Activated CD4-positive, alpha-beta T cell treated with anti-CD3 and anti-CD28 coated beads, Interleukin-2, amount 10 ng/mL, durations not matched to agents 24 days and 14 days (primary cell): Measurements from ENCODE around the gene REEP1. TPM values are rescaled to one million over a fixed set of nuclear protein-coding genes. Genes with fewer than 3 reads are reported as not detected.
"Not testable (repeated sequence)": the region's sequence is repeated elsewhere in the genome, so short reads cannot be mapped to it uniquely, and the experiment has no call there.

ENCODE experiments used
- DNase-seq: peaks from one replicate; pipeline ENCODE4 v3.0.0; 2022
- H3K27ac Mint-ChIP-seq: one replicate; pipeline ENCODE4 v1.8.0; 2022; ENCODE audit warnings: mild to moderate bottlenecking, mixed read lengths
- H3K27me3 Mint-ChIP-seq: one replicate; pipeline ENCODE4 v1.8.0; 2022; ENCODE audit warnings: mixed read lengths
- H3K36me3 Mint-ChIP-seq: one replicate; pipeline ENCODE4 v1.8.0; 2022; ENCODE audit warnings: low read depth, mild to moderate bottlenecking, mixed read lengths
- H3K4me1 Mint-ChIP-seq: one replicate; pipeline ENCODE4 v1.8.0; 2021; ENCODE audit warnings: mixed read lengths
- H3K4me3 Mint-ChIP-seq: one replicate; pipeline ENCODE4 v1.8.0; 2022; ENCODE audit warnings: mild to moderate bottlenecking, moderate library complexity, mixed read lengths
- H3K9me3 Mint-ChIP-seq: one replicate; pipeline ENCODE4 v1.8.0; 2021; ENCODE audit warnings: mixed read lengths
- intact Hi-C: fragments of 100-400 bp; cut with micrococcal nuclease; formaldehyde crosslinking; loops from one replicate; pipeline ENCODE4 v1.15.1; 2023
- total RNA-seq: library from RNA; stranded (reverse); gene quantifications from 2 replicates; pipeline ENCODE4 v1.2.3, GENCODE V29; 2022

The REEP1 gene
- total RNA-seq, 1 donor from 2014 or later, result 0.44 TPM

- intact Hi-C loops, result no loop called here
- H3K27me3 Mint-ChIP-seq, result peaks cover 11% of the 10 kb centered on the region
- no peaks in the 10 kb centered on the region for H3K4me1 Mint-ChIP-seq
These were observed 87.6 kb downstream of the REEP1 start for GRCh38 chr2:86249579-86250391.

GRCh38 chr2:86249176-86249575 is 88.2 kb downstream of the REEP1 start:
- H3K4me1 Mint-ChIP-seq, result no peaks in the 10 kb centered on the region
- H3K9me3 Mint-ChIP-seq, result no peaks in the 10 kb centered on the region
- DNase-seq, result no peak
- intact Hi-C loops, result no loop called here
- H3K27ac Mint-ChIP-seq, result no peak overlapping the region
- H3K36me3 Mint-ChIP-seq, result no peaks in the 10 kb centered on the region
- no peak overlapping the region for H3K4me3 Mint-ChIP-seq
- H3K27me3 Mint-ChIP-seq, result peaks cover 11% of the 10 kb centered on the region

More at GRCh38 chr2:86249579-86250391, 87.6 kb downstream of the REEP1 start:
- no peak overlapping the region for H3K4me3 Mint-ChIP-seq
- no peak overlapping the region for H3K27ac Mint-ChIP-seq
- H3K36me3 Mint-ChIP-seq, result no peaks in the 10 kb centered on the region
- no peak for DNase-seq
- H3K9me3 Mint-ChIP-seq, result no peaks in the 10 kb centered on the region

GRCh38 chr2:86245222-86245621 is 92.2 kb downstream of the REEP1 start:
- H3K27ac Mint-ChIP-seq, H3K4me1 Mint-ChIP-seq, H3K27me3 Mint-ChIP-seq, intact Hi-C loops, H3K4me3 Mint-ChIP-seq, H3K9me3 Mint-ChIP-seq, DNase-seq, H3K36me3 Mint-ChIP-seq: not testable (repeated sequence)

GRCh38 chr2:86244781-86245180 is 92.6 kb downstream of the REEP1 start:
- H3K36me3 Mint-ChIP-seq, intact Hi-C loops, H3K4me1 Mint-ChIP-seq, H3K27me3 Mint-ChIP-seq, H3K27ac Mint-ChIP-seq, H3K9me3 Mint-ChIP-seq, DNase-seq, H3K4me3 Mint-ChIP-seq: not testable (repeated sequence)

GRCh38 chr2:86243950-86244733 is 93.3 kb downstream of the REEP1 start:
- H3K4me1 Mint-ChIP-seq, result no peaks in the 10 kb centered on the region
- H3K9me3 Mint-ChIP-seq, result no peaks in the 10 kb centered on the region
- no peak overlapping the region for H3K27ac Mint-ChIP-seq
- intact Hi-C loops, result no loop called here
- no peaks in the 10 kb centered on the region for H3K36me3 Mint-ChIP-seq
- H3K4me3 Mint-ChIP-seq, result no peak overlapping the region
- peaks cover 5% of the 10 kb centered on the region for H3K27me3 Mint-ChIP-seq
- DNase-seq, result no peak

GRCh38 chr2:86243272-86243671 is 94.2 kb downstream of the REEP1 start:
- intact Hi-C loops, result no loop called here
- H3K27me3 Mint-ChIP-seq, result peaks cover 5% of the 10 kb centered on the region

GRCh38 chr2:86241611-86242010 is 95.8 kb downstream of the REEP1 start:
- Mint-ChIP-seq H3K9me3 (no peaks in the 10 kb centered on the region), H3K4me3 (no peak overlapping the region), H3K36me3 (no peaks in the 10 kb centered on the region), H3K27ac (no peak overlapping the region), H3K4me1 (peaks cover 9% of the 10 kb centered on the region), H3K27me3 (peaks cover 5% of the 10 kb centered on the region)
- no peak for DNase-seq
- intact Hi-C loops, result no loop called here

More at GRCh38 chr2:86243272-86243671, 94.2 kb downstream of the REEP1 start:
- no peak for DNase-seq
- Mint-ChIP-seq H3K4me1 (peaks cover 6% of the 10 kb centered on the region), H3K27ac (no peak overlapping the region), H3K4me3 (no peak overlapping the region), H3K36me3 (no peaks in the 10 kb centered on the region), H3K9me3 (no peaks in the 10 kb centered on the region)

GRCh38 chr2:86240251-86240650 is 97.2 kb downstream of the REEP1 start:
- H3K4me1 Mint-ChIP-seq, result peaks cover 9% of the 10 kb centered on the region
- H3K9me3 Mint-ChIP-seq, result no peaks in the 10 kb centered on the region
- intact Hi-C loops, result no loop called here
- peaks cover 5% of the 10 kb centered on the region for H3K27me3 Mint-ChIP-seq
- DNase-seq, result no peak
- H3K4me3 Mint-ChIP-seq, result no peak overlapping the region
- no peaks in the 10 kb centered on the region for H3K36me3 Mint-ChIP-seq
- H3K27ac Mint-ChIP-seq, result no peak overlapping the region

- H3K27ac Mint-ChIP-seq, result no peak overlapping the region
- intact Hi-C loops, result no loop called here
These were observed 97.7 kb downstream of the REEP1 start for GRCh38 chr2:86239745-86240144.

GRCh38 chr2:86239326-86239725 is 98.1 kb downstream of the REEP1 start:
- H3K27ac Mint-ChIP-seq, result no peak overlapping the region
- H3K9me3 Mint-ChIP-seq, result no peaks in the 10 kb centered on the region
- H3K36me3 Mint-ChIP-seq, result no peaks in the 10 kb centered on the region
- H3K27me3 Mint-ChIP-seq, result peaks cover 8% of the 10 kb centered on the region
- no peak overlapping the region for H3K4me3 Mint-ChIP-seq
- intact Hi-C loops, result no loop called here
- peaks cover 9% of the 10 kb centered on the region for H3K4me1 Mint-ChIP-seq
- DNase-seq, result no peak

More at GRCh38 chr2:86239745-86240144, 97.7 kb downstream of the REEP1 start:
- no peak for DNase-seq
- Mint-ChIP-seq H3K9me3 (no peaks in the 10 kb centered on the region), H3K27me3 (peaks cover 5% of the 10 kb centered on the region), H3K4me3 (no peak overlapping the region), H3K36me3 (no peaks in the 10 kb centered on the region), H3K4me1 (peaks cover 9% of the 10 kb centered on the region)

GRCh38 chr2:86238354-86238753 is 99.1 kb downstream of the REEP1 start:
- H3K27ac Mint-ChIP-seq, result peak overlapping the region; percentile 63
- DNase-seq, result peak; percentile 86
- peak overlapping the region; percentile 42 for H3K4me3 Mint-ChIP-seq
- no peaks in the 10 kb centered on the region for H3K36me3 Mint-ChIP-seq
- H3K27me3 Mint-ChIP-seq, result peaks cover 17% of the 10 kb centered on the region
- H3K9me3 Mint-ChIP-seq, result no peaks in the 10 kb centered on the region
- intact Hi-C loops, result no loop called here
- peaks cover 9% of the 10 kb centered on the region for H3K4me1 Mint-ChIP-seq

GRCh38 chr2:86237172-86237571 is 100.3 kb downstream of the REEP1 start:
- H3K4me1 Mint-ChIP-seq, result peaks cover 9% of the 10 kb centered on the region
- peaks cover 16% of the 10 kb centered on the region for H3K27me3 Mint-ChIP-seq
- intact Hi-C loops, result no loop called here

GRCh38 chr2:86235196-86235980 is 102.0 kb downstream of the REEP1 start:
- H3K36me3 Mint-ChIP-seq, result no peaks in the 10 kb centered on the region
- H3K4me3 Mint-ChIP-seq, result no peak overlapping the region
- no peak overlapping the region for H3K27ac Mint-ChIP-seq
- peaks cover 9% of the 10 kb centered on the region for H3K4me1 Mint-ChIP-seq
- peaks cover 16% of the 10 kb centered on the region for H3K27me3 Mint-ChIP-seq
- DNase-seq, result no peak
- intact Hi-C loops, result no loop called here
- H3K9me3 Mint-ChIP-seq, result no peaks in the 10 kb centered on the region

More at GRCh38 chr2:86237172-86237571, 100.3 kb downstream of the REEP1 start:
- no peak for DNase-seq
- Mint-ChIP-seq H3K9me3 (no peaks in the 10 kb centered on the region), H3K27ac (no peak overlapping the region), H3K4me3 (no peak overlapping the region), H3K36me3 (no peaks in the 10 kb centered on the region)
